GM19193 (cell line): ENCODE data around the gene WNT10A.

Source experiments
- POLR2A ChIP-seq: IDR thresholded peaks from 4 replicates; pipeline ENCODE4 v1.6.1; 2011; ENCODE audit not compliant: insufficient read depth, insufficient read length; ENCODE audit errors: extremely low read depth

WNT10A gene

DNA sequence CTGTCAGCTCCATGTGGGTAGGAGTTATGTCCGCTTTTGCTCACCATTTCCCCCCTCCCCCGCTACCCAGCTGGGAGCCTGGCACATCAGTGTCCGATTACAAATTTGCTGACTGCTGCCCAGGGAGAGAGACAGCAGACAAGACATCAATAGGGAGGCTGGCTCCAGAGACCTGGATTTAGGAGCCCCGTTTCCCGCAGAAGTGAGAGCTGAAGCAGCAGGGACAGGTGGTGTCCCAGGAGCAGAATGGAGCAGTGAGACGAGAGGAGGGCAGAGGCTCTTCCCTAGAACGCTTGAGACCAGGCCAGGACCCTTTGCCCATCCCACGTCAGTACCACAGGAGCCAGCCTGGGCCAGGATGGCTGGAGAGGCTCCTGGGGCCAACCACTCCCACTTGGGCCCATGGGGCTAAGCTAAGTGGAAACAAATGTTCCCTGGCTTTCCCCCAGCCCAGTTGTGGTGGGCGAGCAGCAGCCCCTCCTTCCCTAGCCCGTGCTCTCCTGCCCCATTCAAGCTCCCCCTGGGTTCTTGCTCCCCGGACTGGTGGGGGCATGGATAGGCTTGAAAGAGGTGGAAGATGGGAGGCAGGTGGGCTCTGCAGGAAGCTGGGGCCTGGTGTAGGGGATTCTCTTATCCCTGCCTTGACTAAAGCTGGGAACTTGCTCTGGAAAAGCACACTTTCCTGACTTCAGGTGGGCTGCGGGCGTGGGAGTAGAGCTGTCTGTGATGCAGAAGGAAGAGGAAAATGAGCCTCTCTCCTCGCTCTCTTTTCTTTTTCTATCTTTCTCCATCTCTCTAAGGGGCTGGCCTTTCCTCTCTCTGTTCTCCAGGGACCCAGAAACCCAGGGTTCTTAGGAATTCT, 25.1 kb upstream of the WNT10A start:
- TF ChIP-seq POLR2A, result no peak

- no peak for TF ChIP-seq POLR2A
Measured at GRCh38 chr2:218856167-218856895, 24.3 kb upstream of the WNT10A start.

DNA sequence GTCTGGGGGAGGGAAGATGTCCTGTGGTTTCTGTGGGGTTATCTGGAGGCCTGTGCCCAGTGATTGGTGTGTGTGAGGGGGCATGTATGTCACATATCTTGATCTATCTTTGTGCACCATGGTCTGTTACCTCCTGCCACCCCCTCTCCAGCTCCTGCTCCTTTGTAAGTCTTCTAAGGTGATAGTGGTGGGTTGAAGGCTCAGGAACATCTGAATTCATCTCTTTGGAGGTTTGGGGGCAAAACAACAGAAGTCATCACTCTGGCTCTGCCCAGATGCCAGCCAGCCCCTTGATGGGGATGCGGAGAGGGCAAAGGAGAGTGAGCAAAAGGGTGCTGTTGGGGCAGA, 23.8 kb upstream of the WNT10A start:
- TF ChIP-seq POLR2A, result no peak

DNA sequence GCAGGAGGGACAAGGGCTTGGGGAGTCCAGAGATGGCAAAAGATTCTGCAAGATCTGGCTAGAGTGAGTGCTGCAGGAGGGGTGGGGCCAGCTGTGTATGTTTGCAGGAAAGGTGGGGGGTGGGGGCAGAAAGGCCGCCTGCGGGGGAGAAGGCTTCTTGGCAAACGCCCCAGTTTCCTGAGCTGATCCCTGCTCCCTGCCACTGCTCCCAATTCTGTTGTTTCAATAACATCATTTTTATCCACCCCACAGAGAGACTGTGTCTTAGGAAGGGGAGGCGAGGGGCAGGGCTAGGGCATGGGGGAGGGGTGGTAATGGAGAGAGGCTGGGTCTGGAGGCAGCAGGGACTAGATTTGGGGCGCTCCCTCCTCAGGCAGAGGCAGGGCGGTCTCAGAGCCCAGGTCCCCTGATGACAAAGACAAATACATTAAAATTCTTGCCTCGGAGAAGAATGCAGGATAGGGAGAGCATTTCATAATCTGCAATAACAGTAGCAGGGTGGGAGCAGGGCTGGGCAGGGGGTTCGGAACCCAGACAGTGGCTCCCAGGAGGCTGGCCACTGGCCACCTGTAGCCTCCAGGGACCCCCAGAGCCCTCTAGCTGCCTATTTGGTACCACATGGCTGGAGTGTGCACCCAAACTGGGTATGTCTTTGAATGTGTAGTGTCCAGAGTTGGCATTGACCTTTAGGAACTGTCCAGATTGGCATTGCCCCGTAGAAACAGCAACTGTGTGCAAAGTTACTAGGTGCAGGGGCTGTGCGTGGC, 23.1 kb upstream of the WNT10A start:
- no peak for TF ChIP-seq POLR2A

DNA sequence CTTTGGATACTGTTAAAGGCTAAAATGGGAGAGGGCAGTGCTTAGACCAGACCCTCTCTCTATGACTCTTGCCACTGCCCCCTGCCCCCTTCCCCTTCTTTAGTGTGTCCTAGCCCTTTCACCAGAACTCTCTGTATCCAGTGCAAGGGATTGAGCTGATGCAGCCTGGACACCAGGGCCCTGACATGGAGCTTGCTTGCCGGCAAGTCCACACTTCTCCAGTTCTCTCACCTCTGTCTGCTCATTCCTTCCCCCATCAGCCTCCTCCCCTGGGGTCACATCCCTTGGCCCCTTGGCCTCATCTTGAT, 22.6 kb upstream of the WNT10A start:
- TF ChIP-seq POLR2A, result no peak

DNA sequence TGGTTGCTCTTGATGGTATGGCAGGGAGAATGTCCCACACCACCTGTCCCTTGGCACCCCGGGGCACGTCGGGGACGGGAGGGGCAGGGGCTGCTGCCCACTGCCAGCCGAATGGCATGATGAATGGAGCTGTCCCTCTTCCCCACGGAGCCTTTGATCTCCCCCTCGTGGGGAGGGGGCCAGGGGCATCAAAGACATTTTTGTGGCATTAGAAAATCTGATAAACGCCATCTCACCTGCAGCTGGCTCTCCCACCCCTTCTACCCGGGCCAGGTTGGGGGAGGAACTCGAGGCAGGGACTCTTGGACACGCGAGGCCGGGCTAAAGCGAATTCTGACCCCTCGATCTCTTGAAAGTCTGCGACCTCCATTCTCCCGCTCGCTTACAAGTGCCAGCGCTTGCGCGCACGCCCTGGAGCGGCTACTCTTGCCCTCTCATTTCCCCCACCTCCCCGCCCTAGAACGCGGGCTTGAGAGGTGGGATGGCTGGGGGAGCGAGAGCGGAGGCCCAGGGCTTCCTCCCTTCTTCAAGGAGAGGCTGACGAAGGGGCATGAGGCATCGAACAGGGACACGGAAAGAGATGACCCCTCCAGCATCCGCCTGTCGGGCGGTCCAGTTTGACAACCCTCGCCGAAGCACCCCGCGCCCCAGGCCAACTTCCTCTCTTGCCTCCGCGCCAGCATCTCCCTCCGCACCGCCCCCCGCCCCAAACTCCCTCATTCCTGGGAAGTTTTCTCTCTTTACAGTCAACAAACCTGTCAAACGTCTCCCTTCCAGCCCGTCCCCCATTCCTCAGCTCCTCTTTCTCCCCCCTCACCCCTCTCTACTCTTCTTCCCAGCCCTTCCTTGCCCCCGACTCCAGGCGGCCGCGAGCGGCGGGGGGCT, 21.7 kb upstream of the WNT10A start:
- no peak for TF ChIP-seq POLR2A

DNA sequence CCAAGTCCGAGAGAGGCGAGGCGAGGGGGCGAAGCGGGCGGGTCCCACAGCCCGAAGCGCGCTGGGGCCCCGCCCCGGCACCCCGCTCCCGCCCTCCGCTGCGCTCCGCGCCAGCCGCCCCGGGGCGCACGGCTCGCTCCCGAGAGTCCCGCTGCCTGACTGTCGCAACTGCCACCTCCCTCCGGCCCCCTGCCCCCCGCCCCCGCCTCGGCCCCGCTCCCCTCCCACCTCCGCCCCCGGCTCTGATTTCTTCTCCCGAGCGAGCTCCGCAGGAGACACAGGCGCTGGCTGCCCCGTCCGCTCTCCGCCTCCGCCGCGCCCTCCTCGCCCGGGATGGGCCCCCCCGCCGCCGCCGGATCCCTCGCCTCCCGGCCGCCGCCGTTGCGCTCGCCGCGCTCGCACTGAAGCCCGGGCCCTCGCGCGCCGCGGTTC, 21.1 kb upstream of the WNT10A start, which contains the start of gene WNT6:
Gene WNT6, plus strand, starts transcription at position 250 of the 432 bp plus-strand sequence. CDS start 233 bp downstream, outside the sequence.
- TF ChIP-seq POLR2A, result no peak

DNA sequence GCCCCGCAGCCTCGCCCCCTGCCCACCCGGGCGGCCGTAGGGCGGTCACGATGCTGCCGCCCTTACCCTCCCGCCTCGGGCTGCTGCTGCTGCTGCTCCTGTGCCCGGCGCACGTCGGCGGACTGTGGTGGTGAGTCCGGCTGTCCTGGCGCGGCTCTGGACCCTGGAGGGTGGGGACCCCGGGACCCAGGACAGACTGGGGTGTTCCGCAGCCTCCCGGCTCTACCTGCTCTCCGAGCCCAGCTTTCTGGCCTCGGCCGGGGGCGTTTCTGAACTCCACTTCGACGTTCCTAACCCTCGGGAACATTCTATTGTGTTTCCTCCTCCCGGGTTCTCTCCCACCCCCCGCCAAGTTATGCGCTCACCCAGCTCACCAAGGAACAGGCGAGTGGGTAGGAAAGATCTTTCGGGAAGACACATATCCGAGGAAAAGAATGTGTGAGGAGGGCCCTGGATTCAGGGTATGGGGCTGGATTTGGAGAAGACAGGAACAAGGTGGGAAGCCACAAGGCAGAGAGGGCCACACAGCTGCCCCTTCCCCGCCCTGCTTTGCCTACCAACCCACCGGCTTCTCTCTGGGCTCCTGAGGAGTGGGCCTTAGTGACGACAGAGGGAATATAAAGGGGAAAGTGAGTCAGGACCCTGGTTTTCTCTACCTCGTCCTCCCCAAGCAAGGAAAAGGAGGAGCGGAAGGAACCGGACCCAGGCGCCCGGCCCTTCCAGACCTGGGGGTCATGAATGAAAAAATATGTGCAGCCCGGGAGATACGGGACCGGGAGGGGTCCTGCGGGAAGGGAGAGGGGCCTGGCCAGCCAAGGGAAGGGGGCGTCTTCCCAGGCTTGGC, 20.4 kb upstream of the WNT10A start:
- no peak for TF ChIP-seq POLR2A

- TF ChIP-seq POLR2A, result no peak
Measured at GRCh38 chr2:218860950-218861381, 19.7 kb upstream of the WNT10A start.

GRCh38 chr2:218861645-218862318, 18.9 kb upstream of the WNT10A start:
- no peak for TF ChIP-seq POLR2A

- TF ChIP-seq POLR2A, result no peak
Measured at GRCh38 chr2:218863021-218863520, 17.6 kb upstream of the WNT10A start.

GRCh38 chr2:218865396-218865795, 15.3 kb upstream of the WNT10A start:
- TF ChIP-seq POLR2A, result no peak

DNA sequence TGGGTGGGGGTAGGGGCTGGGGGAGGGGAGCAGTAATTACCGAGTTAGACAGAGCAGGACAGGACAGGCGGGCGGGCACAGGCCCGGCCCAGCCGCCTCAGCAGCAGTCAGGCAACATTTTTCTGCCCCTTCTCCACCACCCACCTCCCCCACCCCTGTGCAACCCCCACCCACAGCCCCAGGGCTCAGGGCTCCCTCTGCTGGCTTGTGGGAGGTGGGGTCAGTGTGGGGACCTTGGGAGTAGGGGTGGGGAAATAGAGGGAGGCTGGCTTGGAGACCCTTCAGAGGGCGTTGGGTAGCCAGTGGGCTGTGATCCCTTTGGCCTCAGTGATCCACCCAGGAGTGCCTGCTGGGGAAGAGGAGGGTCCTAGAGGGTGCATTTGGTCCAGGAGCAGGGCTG, 14.7 kb upstream of the WNT10A start:
- no peak for TF ChIP-seq POLR2A
